Lung microvascular endothelial cell (primary cell): ENCODE measurements around the gene NUP133. TPM values are rescaled to one million over a fixed set of nuclear protein-coding genes. Genes with fewer than 3 reads are reported as not detected.
"Not testable (repeated sequence)": the region's sequence is repeated elsewhere in the genome, so short reads cannot be mapped to it uniquely, and the experiment has no call there.

Experiments
- DNase-seq, 2 donors: peaks; one replicate each; pipeline versions ENCODE4 v3.0.0 to v3.0.0-alpha.2; 2010; ENCODE audit warnings: low read depth in 2 of 2
- total RNA-seq: library from RNA; depleted of rRNA; stranded (reverse); fragments of >200 nt; gene quantifications from 2 replicates; pipeline ENCODE4 v1.2.1, GENCODE V29; 2014

NUP133 gene
- total RNA-seq = 25.7 and 27.8 TPM in 2 replicates

- peak; percentile 99 to 100 for DNase-seq
Measured at GRCh38 chr1:229507951-229508822, at the start of gene NUP133. NUP133 (minus strand) TSS chr1:229508341; CDS start chr1:229508249, 92 bp downstream.

GRCh38 chr1:229557200-229557850, 49.2 kb upstream of the NUP133 start:
- peak; percentile 39 to 52 for DNase-seq

DNA sequence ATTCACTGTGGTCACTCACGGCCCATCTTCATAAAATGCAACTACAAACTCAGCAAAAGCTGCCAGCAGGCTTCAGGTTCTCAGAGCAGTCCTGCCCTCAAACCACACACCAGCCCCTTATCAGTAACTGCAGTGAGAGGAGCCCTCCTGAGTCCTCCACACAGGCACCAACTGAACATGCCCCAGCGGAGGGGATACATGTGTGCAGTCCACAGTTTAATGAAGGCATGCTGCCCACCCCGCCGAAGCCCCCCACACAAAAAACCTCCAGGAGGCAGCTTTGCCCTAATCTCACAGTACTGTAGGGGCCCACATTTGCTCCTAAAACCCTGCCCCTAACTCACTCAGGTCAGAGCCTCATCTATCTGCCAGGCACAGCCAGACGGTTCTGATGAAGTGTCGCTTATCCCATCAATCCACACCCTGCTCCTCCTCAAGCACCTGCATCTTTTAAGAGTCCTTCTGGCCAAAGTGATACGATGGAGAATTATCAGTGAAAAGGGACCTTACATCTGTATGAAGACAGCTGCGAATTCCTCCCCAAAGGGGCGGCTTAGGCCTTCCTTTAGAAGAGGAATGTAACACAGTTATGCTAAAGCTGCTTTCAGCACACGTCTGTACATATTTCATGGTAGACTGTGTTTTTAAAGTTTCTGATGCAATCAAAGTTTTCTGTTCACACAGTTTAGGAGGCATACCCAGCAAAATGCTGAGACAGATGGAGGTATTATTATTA, 46.9 kb upstream of the NUP133 start:
- no peak for DNase-seq

- DNase-seq = no peak
Measured at GRCh38 chr1:229553621-229554130, 45.5 kb upstream of the NUP133 start.

- DNase-seq = no peak
Measured at GRCh38 chr1:229552732-229553131, 44.6 kb upstream of the NUP133 start.

GRCh38 chr1:229550812-229551567, 42.8 kb upstream of the NUP133 start:
- DNase-seq = no peak

DNA sequence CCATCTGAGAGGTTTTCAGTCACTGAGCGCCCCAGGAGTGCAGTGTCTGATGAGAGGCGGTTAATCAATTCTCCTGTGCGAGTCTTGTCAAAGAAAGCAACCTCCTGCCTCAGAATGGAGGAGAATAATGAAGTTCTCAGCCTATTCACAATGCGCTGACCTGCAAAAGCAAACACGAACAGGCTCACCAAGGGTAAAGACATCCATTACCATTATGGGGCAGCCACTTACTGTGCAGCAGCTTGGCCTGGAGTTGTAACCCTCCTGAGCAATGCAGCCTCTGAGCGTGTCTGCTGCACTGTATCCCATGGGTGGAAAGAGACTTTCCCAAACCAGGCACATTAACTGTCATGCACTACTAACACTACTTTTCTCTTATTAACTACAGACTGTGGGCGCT, 39.4 kb upstream of the NUP133 start:
- DNase-seq = no peak

DNA sequence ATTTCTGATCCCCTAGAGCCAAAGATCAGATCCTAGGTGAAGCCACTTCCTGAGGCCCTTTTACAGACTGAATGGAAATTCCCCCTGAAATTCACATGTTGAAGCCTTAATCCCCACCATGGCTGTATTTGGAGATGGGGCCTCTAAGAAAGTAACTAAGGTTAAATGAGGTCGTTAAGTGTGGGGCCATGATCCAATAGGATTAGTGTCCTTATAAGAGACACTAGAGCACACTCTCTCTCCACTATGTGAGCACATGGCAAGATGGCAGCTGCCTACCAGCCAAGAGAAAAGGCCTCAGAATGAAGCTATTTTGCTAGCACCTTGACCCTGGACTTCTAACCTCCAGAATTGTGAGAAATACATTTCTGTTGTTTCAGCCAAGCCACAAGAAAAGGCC, 36.4 kb upstream of the NUP133 start:
- no peak for DNase-seq

GRCh38 chr1:229539863-229540506, 31.8 kb upstream of the NUP133 start:
- no peak for DNase-seq

GRCh38 chr1:229538945-229539344, 30.8 kb upstream of the NUP133 start:
- no peak for DNase-seq

DNA sequence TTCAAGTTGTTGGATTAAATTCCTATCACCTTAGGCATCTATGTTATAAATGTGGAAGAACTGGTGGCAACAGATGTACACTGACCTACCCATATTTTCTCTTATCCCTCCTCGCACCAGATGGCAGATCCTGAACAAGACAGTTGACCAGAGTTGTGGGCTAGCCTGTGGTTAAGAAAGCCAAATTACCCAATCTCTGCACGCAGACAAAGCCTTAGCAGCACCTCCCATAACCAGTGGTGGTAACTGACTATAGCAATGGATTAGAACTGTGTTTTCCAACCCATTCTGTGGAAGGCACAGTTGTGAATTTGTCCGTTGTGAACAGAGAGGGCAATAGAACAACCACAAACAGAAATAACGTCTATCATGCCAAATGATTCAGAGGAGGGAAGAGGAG, 29.8 kb upstream of the NUP133 start:
- no peak for DNase-seq

GRCh38 chr1:229536982-229537381, 28.8 kb upstream of the NUP133 start:
- DNase-seq = no peak

DNA sequence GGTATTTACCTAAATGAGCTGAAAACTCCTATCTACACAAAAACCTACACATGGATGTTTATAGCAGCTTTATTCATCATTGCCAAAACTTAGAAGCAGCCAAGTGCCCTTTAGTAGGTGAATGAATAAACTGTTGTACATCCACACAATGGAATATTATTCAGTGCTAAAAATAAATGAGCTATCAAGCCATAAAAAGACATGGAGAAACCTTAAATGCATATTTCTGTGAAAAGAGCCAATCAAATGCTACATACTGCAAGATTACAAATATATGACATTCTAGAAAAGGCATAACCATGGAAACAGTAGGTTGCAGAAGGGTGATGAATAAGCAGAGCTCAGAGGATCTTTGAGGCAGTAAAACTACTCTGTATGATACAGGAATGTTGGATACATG, 27.1 kb upstream of the NUP133 start:
- no peak for DNase-seq

GRCh38 chr1:229531326-229531725, 23.2 kb upstream of the NUP133 start:
- DNase-seq = no peak

DNA sequence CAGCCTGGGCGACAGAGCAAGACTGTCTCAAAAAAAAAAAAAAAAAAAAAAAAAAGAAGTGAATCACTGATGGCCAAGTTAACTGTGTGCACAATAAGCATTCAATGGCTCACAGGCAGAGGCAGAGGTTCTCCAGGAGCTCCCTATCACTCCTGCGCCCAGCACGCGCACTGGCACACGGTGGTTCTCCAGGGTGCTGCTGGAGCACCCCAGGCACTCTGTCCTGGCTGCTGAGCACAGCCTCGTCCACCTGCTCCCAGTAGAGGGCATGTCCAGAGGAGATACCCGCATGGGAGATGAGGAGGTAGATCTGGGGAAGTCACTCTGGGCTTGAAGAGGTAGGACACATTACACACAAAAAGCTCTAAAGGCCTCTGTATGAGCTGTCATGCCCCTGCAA, 21.5 kb upstream of the NUP133 start:
- no peak for DNase-seq

- no peak for DNase-seq
Measured at GRCh38 chr1:229526695-229527094, 18.6 kb upstream of the NUP133 start.

GRCh38 chr1:229523052-229523451, 14.9 kb upstream of the NUP133 start:
- DNase-seq = no peak

- peak; percentile 74 to 80 for DNase-seq
Measured at GRCh38 chr1:229514578-229515275, 6.6 kb upstream of the NUP133 start.

DNA sequence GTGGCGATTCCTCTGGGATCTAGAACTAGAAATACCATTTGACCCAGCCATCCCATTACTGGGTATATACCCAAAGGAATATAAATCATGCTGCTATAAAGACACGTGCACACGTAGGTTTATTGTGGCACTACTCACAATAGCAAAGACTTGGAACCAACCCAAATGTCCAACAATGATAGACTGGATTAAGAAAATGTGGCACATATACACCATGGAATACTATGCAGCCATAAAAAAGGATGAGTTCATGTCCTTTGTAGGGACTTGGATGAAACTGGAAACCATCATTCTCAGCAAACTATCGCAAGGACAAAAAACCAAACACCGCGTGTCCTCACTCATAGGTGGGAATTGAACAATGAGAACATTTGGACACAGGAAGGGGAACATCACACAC, 3.5 kb upstream of the NUP133 start:
- DNase-seq = not testable (repeated sequence)

DNA sequence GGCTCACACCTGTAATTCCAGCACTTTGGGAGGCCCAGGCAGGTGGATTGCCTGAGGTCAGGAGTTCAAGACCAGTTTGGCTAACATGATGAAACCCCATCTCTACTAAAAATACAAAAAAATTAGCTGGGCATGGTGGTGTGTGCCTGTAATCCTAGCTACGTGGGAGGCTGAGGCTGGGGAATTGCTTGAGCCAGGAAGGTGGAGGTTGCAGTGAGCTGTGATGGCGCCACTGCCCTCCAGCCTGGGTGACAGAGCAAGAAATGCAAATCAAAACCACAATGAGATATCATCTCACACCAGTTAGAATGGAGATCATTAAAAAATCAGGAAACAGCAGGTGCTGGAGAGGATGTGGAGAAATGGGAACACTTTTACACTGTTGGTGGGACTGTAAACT, 3.1 kb upstream of the NUP133 start:
- not testable (repeated sequence) for DNase-seq
